H9 (cell line): Measurements from ENCODE around the gene DLGAP4. TPM values are rescaled to one million over a fixed set of nuclear protein-coding genes. Genes with fewer than 3 reads are reported as not detected.

Experiments used
- DNase-seq: peaks from one replicate; pipeline ENCODE4 v3.0.0-alpha.2; 2017
- H2AFZ ChIP-seq: one replicate; pipeline ENCODE4 v1.6.1; 2013; ENCODE audit warnings: mild to moderate bottlenecking, low read length, control low read depth, moderate library complexity
- H2AK5ac ChIP-seq: 2 replicates; pipeline ENCODE4 v1.6.1; 2013; ENCODE audit warnings: low read length, control low read depth, mixed read lengths; ENCODE audit not compliant: insufficient read length
- H2BK120ac ChIP-seq: one replicate; pipeline ENCODE4 v1.6.1; 2013; ENCODE audit warnings: low read depth, mild to moderate bottlenecking, low read length, control low read depth, inconsistent platforms; ENCODE audit not compliant: poor library complexity, severe bottlenecking
- H2BK12ac ChIP-seq: 2 replicates; pipeline ENCODE4 v1.6.1; 2013; ENCODE audit warnings: low read length, control low read depth, mixed read lengths, low read depth; ENCODE audit not compliant: insufficient read length
- H2BK15ac ChIP-seq: 2 replicates; pipeline ENCODE4 v1.6.1; 2013; ENCODE audit warnings: low read depth, low read length, control low read depth
- H2BK20ac ChIP-seq: one replicate; pipeline ENCODE4 v1.6.1; 2013; ENCODE audit warnings: low read depth, mild to moderate bottlenecking, low read length, control low read depth, inconsistent platforms; ENCODE audit not compliant: poor library complexity, severe bottlenecking
- H2BK5ac ChIP-seq: 2 replicates; pipeline ENCODE4 v1.6.1; 2013; ENCODE audit warnings: low read length, control low read depth, mixed read lengths; ENCODE audit not compliant: insufficient read length
- H3K14ac ChIP-seq: 2 replicates; pipeline ENCODE4 v1.6.1; 2013; ENCODE audit warnings: low read length, control low read depth; ENCODE audit not compliant: insufficient read depth
- H3K18ac ChIP-seq: 2 replicates; pipeline ENCODE4 v1.6.1; 2013; ENCODE audit warnings: low read depth, mild to moderate bottlenecking, mixed read lengths, low read length, control low read depth; ENCODE audit not compliant: insufficient read length
- H3K23ac ChIP-seq: 2 replicates; pipeline ENCODE4 v1.6.1; 2013; ENCODE audit warnings: low read length, control low read depth, mixed read lengths, low read depth; ENCODE audit not compliant: insufficient read length
- H3K23me2 ChIP-seq: 2 replicates; pipeline ENCODE4 v1.6.1; 2013; ENCODE audit warnings: low read depth, mild to moderate bottlenecking, mixed read lengths, low read length, control low read depth; ENCODE audit not compliant: insufficient read length, poor library complexity, severe bottlenecking
- H3K27ac ChIP-seq: 2 replicates; pipeline ENCODE4 v1.5.1; 2013; ENCODE audit warnings: low read length, control low read depth, mixed read lengths, low read depth; ENCODE audit not compliant: insufficient read length
- H3K27me3 ChIP-seq: 2 replicates; pipeline ENCODE4 v1.6.1; 2013; ENCODE audit warnings: low read length, control low read depth, inconsistent platforms; ENCODE audit not compliant: insufficient read depth
- H3K4ac ChIP-seq: 2 replicates; pipeline ENCODE4 v1.6.1; 2013; ENCODE audit warnings: low read depth, mild to moderate bottlenecking, control low read depth, inconsistent platforms, low read length, moderate library complexity
- H3K4me1 ChIP-seq: 2 replicates; pipeline ENCODE4 v1.6.1; 2013; ENCODE audit warnings: low read length, control low read depth, inconsistent platforms; ENCODE audit not compliant: insufficient read depth
- H3K4me2 ChIP-seq: 2 replicates; pipeline ENCODE4 v1.6.1; 2013; ENCODE audit warnings: low read length, control low read depth, mixed read lengths; ENCODE audit not compliant: insufficient read length, insufficient read depth
- H3K56ac ChIP-seq: 2 replicates; pipeline ENCODE4 v1.6.1; 2013; ENCODE audit warnings: low read depth, mild to moderate bottlenecking, mixed read lengths, low read length, control low read depth; ENCODE audit not compliant: insufficient read length
- H3K79me1 ChIP-seq: 2 replicates; pipeline ENCODE4 v1.6.1; 2013; ENCODE audit warnings: low read depth, mild to moderate bottlenecking, moderate library complexity, low read length, control low read depth, inconsistent platforms; ENCODE audit not compliant: insufficient read depth, poor library complexity, severe bottlenecking
- H3K79me2 ChIP-seq: 2 replicates; pipeline ENCODE4 v1.6.1; 2013; ENCODE audit warnings: low read length, control low read depth, inconsistent platforms; ENCODE audit not compliant: insufficient read depth
- H3K9ac ChIP-seq: 2 replicates; pipeline ENCODE4 v1.6.1; 2013; ENCODE audit warnings: low read length, control low read depth, mixed read lengths; ENCODE audit not compliant: insufficient read length; ENCODE audit errors: extremely low read depth
- H3K9me3 ChIP-seq: one replicate; pipeline ENCODE4 v1.6.1; 2013; ENCODE audit warnings: low read depth, low read length, inconsistent platforms; ENCODE audit not compliant: control insufficient read depth
- H3T11ph ChIP-seq: one replicate; pipeline ENCODE4 v1.6.1; 2013; ENCODE audit warnings: mild to moderate bottlenecking, low read length, control low read depth, inconsistent platforms
- H4K20me1 ChIP-seq: one replicate; pipeline ENCODE4 v1.6.1; 2013; ENCODE audit not compliant: control insufficient read depth, insufficient read length, insufficient read depth
- H4K5ac ChIP-seq: 2 replicates; pipeline ENCODE4 v1.6.1; 2013; ENCODE audit warnings: low read depth, mild to moderate bottlenecking, mixed read lengths, low read length, control low read depth; ENCODE audit not compliant: insufficient read length
- H4K8ac ChIP-seq: replicated peaks from 2 replicates; pipeline ENCODE4 v1.6.1; 2013; ENCODE audit warnings: low read length, control low read depth, mixed read lengths, low read depth; ENCODE audit not compliant: insufficient read length
- H4K91ac ChIP-seq: 2 replicates; pipeline ENCODE4 v1.6.1; 2013; ENCODE audit warnings: low read depth, mild to moderate bottlenecking, moderate library complexity, mixed read lengths, low read length, control low read depth; ENCODE audit not compliant: insufficient read length
- H3K27ac Mint-ChIP-seq, 3 experiments: 2 replicates in 2 of 3; 3 replicates in 1 of 3; pipeline ENCODE4 v1.8.0; 2020 to 2021; ENCODE audit warnings: mixed read lengths in 3 of 3, mild to moderate bottlenecking in 1 of 3, moderate library complexity in 1 of 3
- H3K27me3 Mint-ChIP-seq: 2 replicates; pipeline ENCODE4 v1.8.0; 2021; ENCODE audit warnings: low read depth, mild to moderate bottlenecking, moderate library complexity, mixed read lengths
- H3K36me3 Mint-ChIP-seq, 3 experiments: 2 replicates in 2 of 3; 3 replicates in 1 of 3; pipeline ENCODE4 v1.8.0; 2020 to 2021; ENCODE audit warnings: low read depth in 3 of 3, mixed read lengths in 3 of 3; ENCODE audit not compliant: insufficient read depth in 1 of 3
- H3K4me1 Mint-ChIP-seq, 2 experiments: 2 replicates each; pipeline ENCODE4 v1.8.0; 2020; ENCODE audit warnings: mixed read lengths in 2 of 2
- H3K4me3 Mint-ChIP-seq, 2 experiments: 2 replicates in 1 of 2; 3 replicates in 1 of 2; pipeline ENCODE4 v1.8.0; 2020 to 2021; ENCODE audit warnings: mild to moderate bottlenecking in 2 of 2, mixed read lengths in 2 of 2, moderate library complexity in 1 of 2
- H3K9me3 Mint-ChIP-seq, 2 experiments: 2 replicates in 1 of 2; 3 replicates in 1 of 2; pipeline ENCODE4 v1.8.0; 2020; ENCODE audit warnings: mild to moderate bottlenecking in 2 of 2, mixed read lengths in 2 of 2, moderate library complexity in 1 of 2
- WGBS: extraction: QIAGEN DNeasy Blood & Tissue Kit; methylation state at CpG from one replicate; pipeline ENCODE4 v1.1.7; 2013; ENCODE audit warnings: missing lambda C conversion rate, low lambda C conversion rate, mixed read lengths; ENCODE audit not compliant: insufficient read length; ENCODE audit errors: extremely low coverage; 5-methylcytosine and 5-hydroxymethylcytosine counted together
- total RNA-seq: library from RNA; stranded (reverse); gene quantifications from 2 replicates; pipeline ENCODE4 v1.2.1, GENCODE V29; 2021
- TF ChIP-seq, protein P1 (sequence below): fragments of 200-600 bp; sonication (generic); conservative IDR thresholded peaks from 3 replicates; pipeline ENCODE4 v1.8.0; 2021; ENCODE audit warnings: antibody characterized with exemption, mild to moderate bottlenecking

DLGAP4 gene
- total RNA-seq, 1 experiment from 2014 or later, result 48.0 TPM

- H3K79me2 ChIP-seq, result no peaks in the 10 kb centered on the region
- H3K4me1 ChIP-seq, result no peaks in the 10 kb centered on the region
- H3K9ac ChIP-seq, result no peak overlapping the region
- H3K23me2 ChIP-seq, result no peaks in the 10 kb centered on the region
- H3K18ac ChIP-seq, result no peak overlapping the region
- no peak overlapping the region for H2BK15ac ChIP-seq
- no peak overlapping the region for H2AFZ ChIP-seq
- H3K4me3 Mint-ChIP-seq, result no peak overlapping the region
- no peak overlapping the region for H3K56ac ChIP-seq
- no peak overlapping the region for H2BK120ac ChIP-seq
- H3K27ac Mint-ChIP-seq, result no peak overlapping the region
- H4K5ac ChIP-seq, result no peak overlapping the region
- no peak overlapping the region for H3K23ac ChIP-seq
- H3K4ac ChIP-seq, result no peak overlapping the region
- no peak overlapping the region for H3K4me2 ChIP-seq
- no peak overlapping the region for H3K27ac ChIP-seq
- H4K20me1 ChIP-seq, result no peaks in the 10 kb centered on the region
- H3K4me1 Mint-ChIP-seq, result no peaks in the 10 kb centered on the region
- no peaks in the 10 kb centered on the region for H3K9me3 ChIP-seq
- no peak overlapping the region for H4K8ac ChIP-seq
- H3K9me3 Mint-ChIP-seq, result no peaks in the 10 kb centered on the region
- no peaks in the 10 kb centered on the region for H3K27me3 Mint-ChIP-seq
- H3K36me3 Mint-ChIP-seq, result peaks cover 14 to 67% (median 63%) of the 10 kb centered on the region in 3 experiments; a peak in 6 of 7 replicates
- no peak overlapping the region for H4K91ac ChIP-seq
- no peaks in the 10 kb centered on the region for H3K27me3 ChIP-seq
- H2BK5ac ChIP-seq, result no peak overlapping the region
- no peak overlapping the region for H2AK5ac ChIP-seq
- H3K79me1 ChIP-seq, result no peaks in the 10 kb centered on the region
- H3T11ph ChIP-seq, result no peak overlapping the region
- H2BK12ac ChIP-seq, result no peak overlapping the region
- no peak overlapping the region for H2BK20ac ChIP-seq
- no CpG with 5 or more reads among the region's 4 CpGs for WGBS
- no peak for DNase-seq
- H3K14ac ChIP-seq, result no peak overlapping the region
- TF ChIP-seq, protein P1, sequence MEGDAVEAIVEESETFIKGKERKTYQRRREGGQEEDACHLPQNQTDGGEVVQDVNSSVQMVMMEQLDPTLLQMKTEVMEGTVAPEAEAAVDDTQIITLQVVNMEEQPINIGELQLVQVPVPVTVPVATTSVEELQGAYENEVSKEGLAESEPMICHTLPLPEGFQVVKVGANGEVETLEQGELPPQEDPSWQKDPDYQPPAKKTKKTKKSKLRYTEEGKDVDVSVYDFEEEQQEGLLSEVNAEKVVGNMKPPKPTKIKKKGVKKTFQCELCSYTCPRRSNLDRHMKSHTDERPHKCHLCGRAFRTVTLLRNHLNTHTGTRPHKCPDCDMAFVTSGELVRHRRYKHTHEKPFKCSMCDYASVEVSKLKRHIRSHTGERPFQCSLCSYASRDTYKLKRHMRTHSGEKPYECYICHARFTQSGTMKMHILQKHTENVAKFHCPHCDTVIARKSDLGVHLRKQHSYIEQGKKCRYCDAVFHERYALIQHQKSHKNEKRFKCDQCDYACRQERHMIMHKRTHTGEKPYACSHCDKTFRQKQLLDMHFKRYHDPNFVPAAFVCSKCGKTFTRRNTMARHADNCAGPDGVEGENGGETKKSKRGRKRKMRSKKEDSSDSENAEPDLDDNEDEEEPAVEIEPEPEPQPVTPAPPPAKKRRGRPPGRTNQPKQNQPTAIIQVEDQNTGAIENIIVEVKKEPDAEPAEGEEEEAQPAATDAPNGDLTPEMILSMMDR, result peak; percentile 32; the same call in 1 of the 3 replicates
Measured at GRCh38 chr20:36504295-36504694, 198.2 kb downstream of the DLGAP4 start.
